Measurements from ENCODE around the gene FOXP3. TPM values are rescaled to one million over a fixed set of nuclear protein-coding genes. Genes with fewer than 3 reads are reported as not detected.

The FOXP3 gene
- total RNA-seq, 1 experiment from 2014 or later: 0.68 TPM

DNA sequence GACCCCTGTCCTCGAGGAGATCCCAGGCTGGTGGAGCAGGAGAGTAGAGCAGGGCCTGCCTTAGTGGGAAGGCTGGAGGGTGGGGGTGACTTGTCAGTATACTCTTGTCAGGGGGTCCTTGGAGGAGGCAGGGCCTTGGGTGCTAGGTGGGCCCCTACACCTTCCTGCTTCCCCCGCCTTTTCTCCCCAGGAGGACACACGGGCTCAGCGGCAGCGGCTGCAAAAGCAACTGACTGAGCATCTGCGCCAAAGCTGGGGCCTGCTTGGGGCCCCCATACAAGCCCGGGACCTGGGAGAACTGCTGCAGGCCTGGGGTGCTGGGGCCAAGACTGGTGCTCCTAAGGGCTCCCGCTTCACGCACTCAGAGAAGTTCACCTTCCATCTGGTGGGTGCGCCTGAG lies 18.0 kb downstream of the FOXP3 start:
- no CpG with 5 or more reads among the region's 10 CpGs for WGBS (ENCODE audit: extremely low coverage, insufficient read length, low lambda C conversion rate)
- Histone ChIP-seq H2BK5ac (ENCODE audit: insufficient read length, low read length) (no peak overlapping the region), H2BK120ac (ENCODE audit: low read depth, low read length, poor library complexity, severe bottlenecking) (no peak overlapping the region), H3K9ac (ENCODE audit: extremely low read depth, insufficient read length, low read length) (no peak overlapping the region), H2BK20ac (ENCODE audit: low read depth, low read length, poor library complexity, severe bottlenecking) (no peak overlapping the region), H3K79me1 (ENCODE audit: insufficient read depth, low read depth, low read length, poor library complexity, severe bottlenecking) (no peaks in the 10 kb centered on the region), H3K27ac (ENCODE audit: insufficient read length, low read depth, low read length) (no peak overlapping the region), H3K9me3 (ENCODE audit: control insufficient read depth, low read depth, low read length) (peaks cover 32% of the 10 kb centered on the region), H4K91ac (ENCODE audit: insufficient read length, low read depth, low read length) (no peak overlapping the region), H4K8ac (replicated peaks; ENCODE audit: insufficient read length, low read depth, low read length) (no peak overlapping the region), H2BK15ac (ENCODE audit: low read depth, low read length) (no peak overlapping the region), H4K5ac (ENCODE audit: insufficient read length, low read depth, low read length) (no peak overlapping the region), H3K4me1 (ENCODE audit: insufficient read depth, low read length) (no peaks in the 10 kb centered on the region), H3K23ac (ENCODE audit: insufficient read length, low read depth, low read length) (no peak overlapping the region), H3K27me3 (ENCODE audit: insufficient read depth, low read length) (no peaks in the 10 kb centered on the region), H4K20me1 (ENCODE audit: control insufficient read depth, insufficient read depth, insufficient read length) (no peaks in the 10 kb centered on the region), H3K79me2 (ENCODE audit: insufficient read depth, low read length) (no peaks in the 10 kb centered on the region), H2AK5ac (ENCODE audit: insufficient read length, low read length) (no peak overlapping the region), H3T11ph (ENCODE audit: low read length) (no peak overlapping the region), H3K23me2 (ENCODE audit: insufficient read length, low read depth, low read length, poor library complexity, severe bottlenecking) (no peaks in the 10 kb centered on the region), H3K56ac (ENCODE audit: insufficient read length, low read depth, low read length) (no peak overlapping the region), H3K18ac (ENCODE audit: insufficient read length, low read depth, low read length) (no peak overlapping the region), H3K4me2 (ENCODE audit: insufficient read depth, insufficient read length, low read length) (no peak overlapping the region), H2BK12ac (ENCODE audit: insufficient read length, low read depth, low read length) (no peak overlapping the region), H2AFZ (ENCODE audit: low read length) (no peak overlapping the region), H3K14ac (ENCODE audit: insufficient read depth, low read length) (no peak overlapping the region), H3K4ac (ENCODE audit: low read depth, low read length) (no peak overlapping the region)
- TF ChIP-seq, protein P1, sequence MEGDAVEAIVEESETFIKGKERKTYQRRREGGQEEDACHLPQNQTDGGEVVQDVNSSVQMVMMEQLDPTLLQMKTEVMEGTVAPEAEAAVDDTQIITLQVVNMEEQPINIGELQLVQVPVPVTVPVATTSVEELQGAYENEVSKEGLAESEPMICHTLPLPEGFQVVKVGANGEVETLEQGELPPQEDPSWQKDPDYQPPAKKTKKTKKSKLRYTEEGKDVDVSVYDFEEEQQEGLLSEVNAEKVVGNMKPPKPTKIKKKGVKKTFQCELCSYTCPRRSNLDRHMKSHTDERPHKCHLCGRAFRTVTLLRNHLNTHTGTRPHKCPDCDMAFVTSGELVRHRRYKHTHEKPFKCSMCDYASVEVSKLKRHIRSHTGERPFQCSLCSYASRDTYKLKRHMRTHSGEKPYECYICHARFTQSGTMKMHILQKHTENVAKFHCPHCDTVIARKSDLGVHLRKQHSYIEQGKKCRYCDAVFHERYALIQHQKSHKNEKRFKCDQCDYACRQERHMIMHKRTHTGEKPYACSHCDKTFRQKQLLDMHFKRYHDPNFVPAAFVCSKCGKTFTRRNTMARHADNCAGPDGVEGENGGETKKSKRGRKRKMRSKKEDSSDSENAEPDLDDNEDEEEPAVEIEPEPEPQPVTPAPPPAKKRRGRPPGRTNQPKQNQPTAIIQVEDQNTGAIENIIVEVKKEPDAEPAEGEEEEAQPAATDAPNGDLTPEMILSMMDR (conservative IDR thresholded peaks at IDR 0.05): no peak
- Mint-ChIP-seq H3K9me3 (peaks cover 63 to 81% of the 10 kb centered on the region in 2 experiments), H3K36me3 (ENCODE audit: insufficient read depth in 1 of 3, low read depth in 3 of 3) (peaks cover 19 to 54% (median 22%) of the 10 kb centered on the region in 3 experiments), H3K4me3 (no peak overlapping the region), H3K27ac (no peak overlapping the region), H3K27me3 (ENCODE audit: low read depth) (no peaks in the 10 kb centered on the region), H3K4me1 (no peaks in the 10 kb centered on the region)
- DNase-seq: no peak
